ENCODE results near the gene JAZF1.

JAZF1 gene

DNA sequence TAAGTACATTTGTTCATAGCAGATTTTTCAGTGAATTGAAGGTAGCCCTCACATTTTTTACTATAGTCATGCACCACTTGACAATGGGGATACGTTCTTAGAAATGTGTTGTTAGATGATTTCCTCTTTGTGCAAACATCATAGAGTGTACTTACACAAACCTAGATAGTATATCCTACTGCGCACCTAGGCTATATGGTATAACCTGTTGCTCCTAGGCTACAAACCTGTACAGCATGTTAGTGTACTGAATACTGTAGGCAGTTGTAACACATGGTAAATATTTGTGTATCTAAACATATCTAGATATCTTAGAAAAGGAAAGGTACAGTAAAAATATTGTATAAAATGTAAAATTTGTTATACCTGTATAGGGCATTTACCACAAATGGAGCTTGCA is 399.4 kb downstream of the JAZF1 start:
- no peak for DNase-seq (ENCODE audit: low spot score)
- TF ChIP-seq, protein P1, sequence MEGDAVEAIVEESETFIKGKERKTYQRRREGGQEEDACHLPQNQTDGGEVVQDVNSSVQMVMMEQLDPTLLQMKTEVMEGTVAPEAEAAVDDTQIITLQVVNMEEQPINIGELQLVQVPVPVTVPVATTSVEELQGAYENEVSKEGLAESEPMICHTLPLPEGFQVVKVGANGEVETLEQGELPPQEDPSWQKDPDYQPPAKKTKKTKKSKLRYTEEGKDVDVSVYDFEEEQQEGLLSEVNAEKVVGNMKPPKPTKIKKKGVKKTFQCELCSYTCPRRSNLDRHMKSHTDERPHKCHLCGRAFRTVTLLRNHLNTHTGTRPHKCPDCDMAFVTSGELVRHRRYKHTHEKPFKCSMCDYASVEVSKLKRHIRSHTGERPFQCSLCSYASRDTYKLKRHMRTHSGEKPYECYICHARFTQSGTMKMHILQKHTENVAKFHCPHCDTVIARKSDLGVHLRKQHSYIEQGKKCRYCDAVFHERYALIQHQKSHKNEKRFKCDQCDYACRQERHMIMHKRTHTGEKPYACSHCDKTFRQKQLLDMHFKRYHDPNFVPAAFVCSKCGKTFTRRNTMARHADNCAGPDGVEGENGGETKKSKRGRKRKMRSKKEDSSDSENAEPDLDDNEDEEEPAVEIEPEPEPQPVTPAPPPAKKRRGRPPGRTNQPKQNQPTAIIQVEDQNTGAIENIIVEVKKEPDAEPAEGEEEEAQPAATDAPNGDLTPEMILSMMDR (IDR thresholded peaks at IDR 0.05; ENCODE audit: extremely low read depth, insufficient read depth, missing control alignments) = no peak
- in situ Hi-C loops (cut with MboI; ENCODE audit: low pct_unique_long_range_greater_than_20kb, low sequenced_read_pairs, unreplicated experiment) = no loop called here
